DND-41 (cell line): ENCODE results near the gene CD177.
"Not testable (repeated sequence)": the region's sequence is repeated elsewhere in the genome, so short reads cannot be mapped to it uniquely, and the experiment has no call there.

Source experiments
- ATAC-seq: fragments of 200-7000 bp; cut with Tn5 transposase; 3 replicates; pipeline ENCODE4 v1.9.1; 2021; ENCODE audit warnings: low read depth; ENCODE audit not compliant: insufficient read depth
- DNase-seq: peaks from one replicate; pipeline ENCODE4 v3.0.0-alpha.2; 2020
- H2AFZ ChIP-seq: 2 replicates; pipeline ENCODE4 v1.6.0; 2012; ENCODE audit warnings: low read depth, low read length
- H3K27ac ChIP-seq: 2 replicates; pipeline ENCODE4 v1.5.1; 2012; ENCODE audit warnings: low read length, inconsistent platforms
- H3K27me3 ChIP-seq: fragments of 200-600 bp; sonication (generic); 2 replicates; pipeline ENCODE4 v1.6.0; 2012; ENCODE audit warnings: low read length, mild to moderate bottlenecking, inconsistent platforms; ENCODE audit not compliant: insufficient read depth, poor library complexity
- H3K36me3 ChIP-seq: 2 replicates; pipeline ENCODE4 v1.5.1; 2012; ENCODE audit warnings: low read length, inconsistent platforms; ENCODE audit not compliant: insufficient read depth
- H3K4me1 ChIP-seq: 2 replicates; pipeline ENCODE4 v1.5.1; 2012; ENCODE audit warnings: mild to moderate bottlenecking, low read length; ENCODE audit not compliant: insufficient read depth
- H3K4me2 ChIP-seq: 2 replicates; pipeline ENCODE4 v1.6.0; 2012; ENCODE audit warnings: mild to moderate bottlenecking, moderate library complexity, low read length, inconsistent platforms; ENCODE audit not compliant: insufficient read depth
- H3K4me3 ChIP-seq, 2 experiments: fragments of 200-600 bp in 1 of 2; shearing (Covaris generic) in 1 of 2; 2 replicates each; pipeline ENCODE4 v1.5.1; 2012 to 2016; ENCODE audit warnings: inconsistent platforms in 2 of 2, low read length in 2 of 2, mild to moderate bottlenecking in 2 of 2, low read depth in 1 of 2, moderate library complexity in 1 of 2
- H3K79me2 ChIP-seq: 2 replicates; pipeline ENCODE4 v1.6.0; 2012; ENCODE audit warnings: low read length, inconsistent platforms; ENCODE audit not compliant: insufficient read depth
- H3K9ac ChIP-seq: 2 replicates; pipeline ENCODE4 v1.6.0; 2012; ENCODE audit warnings: low read depth, mild to moderate bottlenecking, inconsistent platforms, low read length, moderate library complexity
- H3K9me3 ChIP-seq: 2 replicates; pipeline ENCODE4 v1.5.1; 2012; ENCODE audit warnings: low read length, moderate library complexity, mild to moderate bottlenecking, inconsistent platforms; ENCODE audit not compliant: insufficient read depth, severe bottlenecking
- H4K20me1 ChIP-seq: 2 replicates; pipeline ENCODE4 v1.6.0; 2012; ENCODE audit warnings: low read length; ENCODE audit not compliant: insufficient read depth
- CTCF ChIP-seq: IDR thresholded peaks from 2 replicates; pipeline ENCODE4 v1.5.1; 2012; ENCODE audit warnings: borderline replicate concordance, low read length, moderate library complexity, mild to moderate bottlenecking; ENCODE audit not compliant: poor library complexity, severe bottlenecking; ENCODE audit errors: extremely low read depth
- EZH2 ChIP-seq: IDR thresholded peaks from 3 replicates; pipeline ENCODE4 v1.6.1; 2012; ENCODE audit warnings: borderline replicate concordance, low read depth, mild to moderate bottlenecking, moderate library complexity, low read length, inconsistent platforms; ENCODE audit not compliant: severe bottlenecking

Gene CD177

GRCh38 chr19:43330726-43331434, 22.6 kb upstream of the CD177 start:
- Histone ChIP-seq H3K79me2 (no peaks in the 10 kb centered on the region), H4K20me1 (no peaks in the 10 kb centered on the region; the same call in 1 of the 2 replicates), H3K4me3 (no peak overlapping the region), H3K4me2 (no peak overlapping the region), H3K36me3 (no peaks in the 10 kb centered on the region), H3K9me3 (no peaks in the 10 kb centered on the region), H3K27me3 (peaks cover 7% of the 10 kb centered on the region), H3K4me1 (no peaks in the 10 kb centered on the region), H2AFZ (no peak overlapping the region), H3K9ac (no peak overlapping the region), H3K27ac (no peak overlapping the region)
- no peak for ATAC-seq
- TF ChIP-seq EZH2 (no peak), CTCF (no peak)
- no peak for DNase-seq

- no peaks in the 10 kb centered on the region; the same call in 1 of the 2 replicates for H4K20me1 ChIP-seq
- H3K9ac ChIP-seq = no peak overlapping the region
- no peaks in the 10 kb centered on the region for H3K9me3 ChIP-seq
- no peaks in the 10 kb centered on the region for H3K36me3 ChIP-seq
- TF ChIP-seq CTCF (no peak), EZH2 (no peak)
- no peak overlapping the region for H3K4me2 ChIP-seq
- no peaks in the 10 kb centered on the region for H3K4me1 ChIP-seq
- no peak overlapping the region for H3K4me3 ChIP-seq
- no peaks in the 10 kb centered on the region for H3K79me2 ChIP-seq
- H3K27me3 ChIP-seq = peaks cover 9% of the 10 kb centered on the region
- no peak overlapping the region for H3K27ac ChIP-seq
- ATAC-seq (no peak), DNase-seq (no peak)
- no peak overlapping the region for H2AFZ ChIP-seq
Measured at GRCh38 chr19:43331435-43332010, 22.0 kb upstream of the CD177 start.

- Histone ChIP-seq H3K4me2 (no peak overlapping the region), H3K79me2 (no peaks in the 10 kb centered on the region), H3K4me1 (no peaks in the 10 kb centered on the region), H3K27ac (no peak overlapping the region), H3K36me3 (no peaks in the 10 kb centered on the region), H3K9ac (no peak overlapping the region), H3K9me3 (no peaks in the 10 kb centered on the region), H3K4me3 (no peak overlapping the region), H3K27me3 (peaks cover 9% of the 10 kb centered on the region), H2AFZ (no peak overlapping the region), H4K20me1 (no peaks in the 10 kb centered on the region; the same call in 1 of the 2 replicates)
- no peak for ATAC-seq
- no peak for DNase-seq
- TF ChIP-seq EZH2 = no peak
- no peak for TF ChIP-seq CTCF
Measured at GRCh38 chr19:43332058-43332922, 21.2 kb upstream of the CD177 start.

- H2AFZ ChIP-seq, H3K36me3 ChIP-seq, H3K79me2 ChIP-seq, H3K27ac ChIP-seq, H3K9ac ChIP-seq, H3K9me3 ChIP-seq, H3K4me1 ChIP-seq, DNase-seq, H3K27me3 ChIP-seq, ATAC-seq, H4K20me1 ChIP-seq, H3K4me2 ChIP-seq, H3K4me3 ChIP-seq: not testable (repeated sequence)
Measured at GRCh38 chr19:43336508-43336907, 17.0 kb upstream of the CD177 start.
